Adrenal gland (tissue), 5 donors: Measurements from ENCODE around the gene KCTD17.

ENCODE experiments used
- CTCF ChIP-seq, 6 experiments: fragments of 450-650 bp in 4 of 6; fragments of 200-600 bp in 2 of 6; sonication (generic) in 1 of 6; IDR thresholded peaks; 1 replicate in 5 of 6; 2 replicates in 1 of 6; pipeline versions ENCODE4 v1.5.1 to v1.8.0; 2016 to 2021; ENCODE audit warnings: antibody characterized with exemption in 6 of 6, mild to moderate bottlenecking in 2 of 6, moderate library complexity in 1 of 6
- POLR2A ChIP-seq, 2 donors: fragments of 450-650 bp; IDR thresholded peaks; one replicate each; pipeline ENCODE4 v1.6.1; 2017; ENCODE audit warnings: antibody characterized with exemption in 2 of 2, mild to moderate bottlenecking in 2 of 2, moderate library complexity in 1 of 2
- donor health status: DM: no; HTN: no; CAD: no.

GRCh38 chr22:37039466-37039865 lies 12.1 kb upstream of the KCTD17 start:
- TF ChIP-seq CTCF (IDR thresholded peaks at IDR 0.05) (no peak), POLR2A (IDR thresholded peaks at IDR 0.05) (no peak)
